Measurements from ENCODE around the gene IGSF21.

DNA sequence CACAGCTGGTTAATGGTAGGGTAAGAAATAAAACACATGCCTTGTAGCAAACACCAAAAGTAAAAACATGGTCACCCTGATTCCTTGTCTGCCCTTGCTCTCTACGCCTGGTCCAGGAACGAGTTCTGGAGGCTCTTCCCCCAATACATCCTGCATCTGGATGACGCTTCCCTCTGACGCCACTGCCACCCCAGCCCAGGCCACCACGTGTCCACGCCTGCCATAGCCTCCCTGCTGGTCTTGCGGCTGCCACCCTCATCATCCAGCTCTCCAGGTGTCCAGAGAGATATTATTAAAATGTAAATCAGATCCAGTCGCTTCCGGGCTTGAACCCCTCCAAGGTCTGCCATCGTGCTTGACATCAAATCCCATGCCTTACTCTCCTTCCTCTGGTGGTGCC is 39.3 kb downstream of the IGSF21 start:
- TF ChIP-seq, protein P1, sequence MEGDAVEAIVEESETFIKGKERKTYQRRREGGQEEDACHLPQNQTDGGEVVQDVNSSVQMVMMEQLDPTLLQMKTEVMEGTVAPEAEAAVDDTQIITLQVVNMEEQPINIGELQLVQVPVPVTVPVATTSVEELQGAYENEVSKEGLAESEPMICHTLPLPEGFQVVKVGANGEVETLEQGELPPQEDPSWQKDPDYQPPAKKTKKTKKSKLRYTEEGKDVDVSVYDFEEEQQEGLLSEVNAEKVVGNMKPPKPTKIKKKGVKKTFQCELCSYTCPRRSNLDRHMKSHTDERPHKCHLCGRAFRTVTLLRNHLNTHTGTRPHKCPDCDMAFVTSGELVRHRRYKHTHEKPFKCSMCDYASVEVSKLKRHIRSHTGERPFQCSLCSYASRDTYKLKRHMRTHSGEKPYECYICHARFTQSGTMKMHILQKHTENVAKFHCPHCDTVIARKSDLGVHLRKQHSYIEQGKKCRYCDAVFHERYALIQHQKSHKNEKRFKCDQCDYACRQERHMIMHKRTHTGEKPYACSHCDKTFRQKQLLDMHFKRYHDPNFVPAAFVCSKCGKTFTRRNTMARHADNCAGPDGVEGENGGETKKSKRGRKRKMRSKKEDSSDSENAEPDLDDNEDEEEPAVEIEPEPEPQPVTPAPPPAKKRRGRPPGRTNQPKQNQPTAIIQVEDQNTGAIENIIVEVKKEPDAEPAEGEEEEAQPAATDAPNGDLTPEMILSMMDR (IDR thresholded peaks at IDR 0.05): no peak
- no peak for TF ChIP-seq ZNF396 (CRISPR knock-in tag; IDR thresholded peaks at IDR 0.05; ENCODE audit: borderline replicate concordance)
- no peak for TF ChIP-seq GTF2I (CRISPR knock-in tag; conservative IDR thresholded peaks at IDR 0.05)
- no peak for TF ChIP-seq ELF4 (CRISPR knock-in tag; IDR thresholded peaks at IDR 0.05; ENCODE audit: low read depth)
- TF ChIP-seq JUN (CRISPR knock-in tag; IDR thresholded peaks at IDR 0.05): no peak
- TF ChIP-seq, protein P2, sequence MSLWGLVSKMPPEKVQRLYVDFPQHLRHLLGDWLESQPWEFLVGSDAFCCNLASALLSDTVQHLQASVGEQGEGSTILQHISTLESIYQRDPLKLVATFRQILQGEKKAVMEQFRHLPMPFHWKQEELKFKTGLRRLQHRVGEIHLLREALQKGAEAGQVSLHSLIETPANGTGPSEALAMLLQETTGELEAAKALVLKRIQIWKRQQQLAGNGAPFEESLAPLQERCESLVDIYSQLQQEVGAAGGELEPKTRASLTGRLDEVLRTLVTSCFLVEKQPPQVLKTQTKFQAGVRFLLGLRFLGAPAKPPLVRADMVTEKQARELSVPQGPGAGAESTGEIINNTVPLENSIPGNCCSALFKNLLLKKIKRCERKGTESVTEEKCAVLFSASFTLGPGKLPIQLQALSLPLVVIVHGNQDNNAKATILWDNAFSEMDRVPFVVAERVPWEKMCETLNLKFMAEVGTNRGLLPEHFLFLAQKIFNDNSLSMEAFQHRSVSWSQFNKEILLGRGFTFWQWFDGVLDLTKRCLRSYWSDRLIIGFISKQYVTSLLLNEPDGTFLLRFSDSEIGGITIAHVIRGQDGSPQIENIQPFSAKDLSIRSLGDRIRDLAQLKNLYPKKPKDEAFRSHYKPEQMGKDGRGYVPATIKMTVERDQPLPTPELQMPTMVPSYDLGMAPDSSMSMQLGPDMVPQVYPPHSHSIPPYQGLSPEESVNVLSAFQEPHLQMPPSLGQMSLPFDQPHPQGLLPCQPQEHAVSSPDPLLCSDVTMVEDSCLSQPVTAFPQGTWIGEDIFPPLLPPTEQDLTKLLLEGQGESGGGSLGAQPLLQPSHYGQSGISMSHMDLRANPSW (CRISPR knock-in tag; conservative IDR thresholded peaks at IDR 0.05; ENCODE audit: low read depth): no peak
- no peak for TF ChIP-seq SP1 (CRISPR knock-in tag; conservative IDR thresholded peaks at IDR 0.05)
- TF ChIP-seq, protein P3, sequence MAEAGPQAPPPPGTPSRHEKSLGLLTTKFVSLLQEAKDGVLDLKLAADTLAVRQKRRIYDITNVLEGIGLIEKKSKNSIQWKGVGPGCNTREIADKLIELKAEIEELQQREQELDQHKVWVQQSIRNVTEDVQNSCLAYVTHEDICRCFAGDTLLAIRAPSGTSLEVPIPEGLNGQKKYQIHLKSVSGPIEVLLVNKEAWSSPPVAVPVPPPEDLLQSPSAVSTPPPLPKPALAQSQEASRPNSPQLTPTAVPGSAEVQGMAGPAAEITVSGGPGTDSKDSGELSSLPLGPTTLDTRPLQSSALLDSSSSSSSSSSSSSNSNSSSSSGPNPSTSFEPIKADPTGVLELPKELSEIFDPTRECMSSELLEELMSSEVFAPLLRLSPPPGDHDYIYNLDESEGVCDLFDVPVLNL (CRISPR knock-in tag; IDR thresholded peaks at IDR 0.05; ENCODE audit: borderline replicate concordance, low read depth): no peak
- TF ChIP-seq, protein P4, sequence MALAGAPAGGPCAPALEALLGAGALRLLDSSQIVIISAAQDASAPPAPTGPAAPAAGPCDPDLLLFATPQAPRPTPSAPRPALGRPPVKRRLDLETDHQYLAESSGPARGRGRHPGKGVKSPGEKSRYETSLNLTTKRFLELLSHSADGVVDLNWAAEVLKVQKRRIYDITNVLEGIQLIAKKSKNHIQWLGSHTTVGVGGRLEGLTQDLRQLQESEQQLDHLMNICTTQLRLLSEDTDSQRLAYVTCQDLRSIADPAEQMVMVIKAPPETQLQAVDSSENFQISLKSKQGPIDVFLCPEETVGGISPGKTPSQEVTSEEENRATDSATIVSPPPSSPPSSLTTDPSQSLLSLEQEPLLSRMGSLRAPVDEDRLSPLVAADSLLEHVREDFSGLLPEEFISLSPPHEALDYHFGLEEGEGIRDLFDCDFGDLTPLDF (CRISPR knock-in tag; IDR thresholded peaks at IDR 0.05): no peak
- TF ChIP-seq, protein P5, sequence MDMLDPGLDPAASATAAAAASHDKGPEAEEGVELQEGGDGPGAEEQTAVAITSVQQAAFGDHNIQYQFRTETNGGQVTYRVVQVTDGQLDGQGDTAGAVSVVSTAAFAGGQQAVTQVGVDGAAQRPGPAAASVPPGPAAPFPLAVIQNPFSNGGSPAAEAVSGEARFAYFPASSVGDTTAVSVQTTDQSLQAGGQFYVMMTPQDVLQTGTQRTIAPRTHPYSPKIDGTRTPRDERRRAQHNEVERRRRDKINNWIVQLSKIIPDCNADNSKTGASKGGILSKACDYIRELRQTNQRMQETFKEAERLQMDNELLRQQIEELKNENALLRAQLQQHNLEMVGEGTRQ (CRISPR knock-in tag; IDR thresholded peaks at IDR 0.05): no peak

Data from WTC11 (cell line).